ENCODE measurements around the gene ST8SIA1. TPM values are rescaled to one million over a fixed set of nuclear protein-coding genes. Genes with fewer than 3 reads are reported as not detected.

ST8SIA1 gene
- total RNA-seq, 3 donors from 2014 or later, result 2.6 to 11.1 (median 10.4) TPM

DNA sequence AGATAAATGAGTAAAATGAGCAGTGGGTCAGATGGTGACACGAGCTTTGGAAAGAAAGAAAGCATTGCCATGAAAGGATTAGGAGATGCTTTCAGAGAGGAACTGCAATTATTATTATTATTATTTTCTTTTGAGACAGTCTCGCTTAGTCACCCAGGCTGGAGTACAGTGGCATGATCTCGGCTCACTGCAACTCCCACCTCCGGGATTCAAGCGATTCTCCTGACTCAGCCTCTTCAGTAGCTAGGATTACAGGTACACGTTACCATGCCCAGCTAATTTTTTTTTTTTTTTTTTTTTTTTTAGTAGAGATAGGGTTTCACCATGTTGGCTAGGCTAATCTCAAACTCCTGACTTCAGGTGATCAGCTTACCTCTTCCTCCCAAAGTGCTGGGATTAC lies 77.4 kb downstream of the ST8SIA1 start:
- Histone ChIP-seq H3K4me1 (no peaks in the 10 kb centered on the region), H3K27me3 (no peaks in the 10 kb centered on the region), H3K27ac (no peak overlapping the region), H3K36me3 (no peaks in the 10 kb centered on the region), H3K4me3 (no peak overlapping the region), H3K9me3 (no peaks in the 10 kb centered on the region)
- no peak for DNase-seq (ENCODE audit: low spot score in 2 of 2)
- TF ChIP-seq POLR2A (IDR thresholded peaks at IDR 0.05) (no peak), POLR2AphosphoS5 (IDR thresholded peaks at IDR 0.05) (no peak)
- TF ChIP-seq, protein P1, sequence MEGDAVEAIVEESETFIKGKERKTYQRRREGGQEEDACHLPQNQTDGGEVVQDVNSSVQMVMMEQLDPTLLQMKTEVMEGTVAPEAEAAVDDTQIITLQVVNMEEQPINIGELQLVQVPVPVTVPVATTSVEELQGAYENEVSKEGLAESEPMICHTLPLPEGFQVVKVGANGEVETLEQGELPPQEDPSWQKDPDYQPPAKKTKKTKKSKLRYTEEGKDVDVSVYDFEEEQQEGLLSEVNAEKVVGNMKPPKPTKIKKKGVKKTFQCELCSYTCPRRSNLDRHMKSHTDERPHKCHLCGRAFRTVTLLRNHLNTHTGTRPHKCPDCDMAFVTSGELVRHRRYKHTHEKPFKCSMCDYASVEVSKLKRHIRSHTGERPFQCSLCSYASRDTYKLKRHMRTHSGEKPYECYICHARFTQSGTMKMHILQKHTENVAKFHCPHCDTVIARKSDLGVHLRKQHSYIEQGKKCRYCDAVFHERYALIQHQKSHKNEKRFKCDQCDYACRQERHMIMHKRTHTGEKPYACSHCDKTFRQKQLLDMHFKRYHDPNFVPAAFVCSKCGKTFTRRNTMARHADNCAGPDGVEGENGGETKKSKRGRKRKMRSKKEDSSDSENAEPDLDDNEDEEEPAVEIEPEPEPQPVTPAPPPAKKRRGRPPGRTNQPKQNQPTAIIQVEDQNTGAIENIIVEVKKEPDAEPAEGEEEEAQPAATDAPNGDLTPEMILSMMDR (IDR thresholded peaks at IDR 0.05), result no peak
- intact Hi-C loops (cut with DNase I; ENCODE audit: low total_unique reads), result no loop called here

DNA sequence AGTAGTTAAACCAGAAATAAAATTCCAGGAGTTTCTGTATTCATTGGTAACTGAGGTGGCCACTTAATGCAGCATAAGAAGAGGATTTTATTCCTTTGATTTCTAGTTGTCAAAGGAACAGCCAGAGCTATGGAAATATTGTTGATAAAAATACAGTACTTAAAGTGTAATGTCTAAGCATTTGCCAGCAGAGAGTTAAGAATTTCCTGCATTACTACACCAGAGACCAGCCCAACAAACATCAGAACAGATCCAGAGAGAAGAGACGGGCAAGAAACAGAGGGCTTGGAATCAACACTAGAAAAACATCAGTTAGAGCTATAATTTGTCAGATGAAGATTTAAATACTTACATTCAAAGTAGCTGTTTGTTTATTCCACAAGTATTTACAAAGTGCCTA lies 77.9 kb downstream of the ST8SIA1 start:
- peak overlapping the region; percentile 69 to 78 for H3K27ac ChIP-seq
- intact Hi-C loops (cut with DNase I; ENCODE audit: low total_unique reads), result no loop called here
- no peak for DNase-seq (ENCODE audit: low spot score in 2 of 2)
- H3K36me3 ChIP-seq, result no peaks in the 10 kb centered on the region
- no peak for TF ChIP-seq POLR2AphosphoS5 (IDR thresholded peaks at IDR 0.05)
- TF ChIP-seq POLR2A (IDR thresholded peaks at IDR 0.05), result no peak
- no peak overlapping the region for H3K4me3 ChIP-seq
- H3K9me3 ChIP-seq, result no peaks in the 10 kb centered on the region
- H3K4me1 ChIP-seq, result no peaks in the 10 kb centered on the region
- H3K27me3 ChIP-seq, result no peaks in the 10 kb centered on the region

DNA sequence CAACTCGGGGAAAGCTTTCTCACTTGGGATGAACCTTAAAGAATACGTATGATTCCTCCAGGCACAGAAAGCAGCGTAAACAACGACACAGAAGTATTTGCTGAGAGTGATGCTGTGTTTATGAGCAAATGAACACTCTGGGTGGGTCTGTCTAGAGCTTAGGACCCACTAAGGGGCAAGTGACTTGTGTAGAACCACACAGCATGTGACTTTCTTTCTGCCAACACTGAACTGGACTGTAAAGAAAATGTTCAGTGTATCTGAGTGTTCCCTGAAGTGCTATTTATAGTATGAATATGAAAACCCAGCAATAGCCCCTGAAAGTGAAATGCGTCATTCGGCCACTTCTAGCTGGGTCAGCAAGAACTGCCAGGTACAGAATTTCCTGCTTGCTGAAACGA lies 78.5 kb downstream of the ST8SIA1 start:
- intact Hi-C loops (cut with DNase I; ENCODE audit: low total_unique reads), result no loop called here

DNA sequence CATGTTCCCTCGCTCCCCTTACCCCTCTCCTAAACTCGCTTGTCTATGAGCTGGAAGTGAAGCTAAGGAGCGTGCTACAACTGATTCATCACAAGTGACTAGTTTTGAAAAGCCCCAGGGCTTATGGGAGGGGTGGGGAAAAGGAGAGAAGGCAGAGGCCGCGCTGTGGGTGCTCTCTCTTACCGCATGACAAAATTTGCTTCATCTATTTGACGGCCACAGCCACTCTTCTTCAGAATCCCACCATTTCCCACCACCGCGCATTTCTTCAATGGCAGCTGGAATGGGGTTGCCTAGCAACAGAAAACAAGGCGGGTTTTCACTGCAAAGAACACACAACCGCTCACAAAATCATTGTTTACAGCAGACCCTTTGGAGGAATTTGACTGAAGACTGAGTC lies 79.4 kb downstream of the ST8SIA1 start:
- no peaks in the 10 kb centered on the region for H3K9me3 ChIP-seq
- no peak for DNase-seq (ENCODE audit: low spot score in 2 of 2)
- no peaks in the 10 kb centered on the region for H3K4me1 ChIP-seq
- no peaks in the 10 kb centered on the region for H3K27me3 ChIP-seq
- intact Hi-C loops (cut with DNase I; ENCODE audit: low total_unique reads), result no loop called here
- no peak for TF ChIP-seq POLR2AphosphoS5 (IDR thresholded peaks at IDR 0.05)
- TF ChIP-seq POLR2A (IDR thresholded peaks at IDR 0.05), result no peak
- TF ChIP-seq, protein P1 (IDR thresholded peaks at IDR 0.05), result no peak
- H3K27ac ChIP-seq, result no peak overlapping the region
- H3K4me3 ChIP-seq, result no peak overlapping the region
- H3K36me3 ChIP-seq, result no peaks in the 10 kb centered on the region

More for the DNA sequence above, 78.5 kb downstream of the ST8SIA1 start:
- TF ChIP-seq POLR2AphosphoS5 (IDR thresholded peaks at IDR 0.05) (no peak), POLR2A (IDR thresholded peaks at IDR 0.05) (no peak)
- TF ChIP-seq, protein P1 (IDR thresholded peaks at IDR 0.05), result no peak
- H3K9me3 ChIP-seq, result no peaks in the 10 kb centered on the region
- H3K27ac ChIP-seq, result peak overlapping the region; percentile 69 to 78
- no peak overlapping the region for H3K4me3 ChIP-seq
- no peaks in the 10 kb centered on the region for H3K4me1 ChIP-seq
- no peaks in the 10 kb centered on the region for H3K27me3 ChIP-seq
- no peak for DNase-seq (ENCODE audit: low spot score in 2 of 2)
- H3K36me3 ChIP-seq, result no peaks in the 10 kb centered on the region

DNA sequence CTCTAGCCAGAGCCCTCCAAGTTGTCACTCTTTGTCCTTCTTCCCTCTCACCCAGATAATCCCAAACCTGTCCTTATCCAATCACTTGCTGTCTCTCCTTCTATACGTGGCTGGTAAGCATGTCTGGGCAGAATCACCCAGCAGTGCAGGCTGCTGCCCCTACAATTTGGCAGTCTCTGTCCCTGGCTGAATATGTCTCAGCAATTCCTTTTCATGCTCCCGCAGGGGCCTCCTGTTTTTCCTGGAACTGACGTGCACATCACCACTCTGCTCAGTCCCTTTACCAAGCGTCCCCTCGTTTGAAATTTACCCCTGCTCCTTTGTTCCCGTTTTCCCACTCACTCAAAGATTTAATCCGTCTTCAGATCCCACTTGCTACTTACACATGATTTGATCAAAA lies 80.0 kb downstream of the ST8SIA1 start:
- DNase-seq (ENCODE audit: low spot score in 2 of 2), result no peak
- TF ChIP-seq POLR2A (IDR thresholded peaks at IDR 0.05) (no peak), POLR2AphosphoS5 (IDR thresholded peaks at IDR 0.05) (no peak)
- TF ChIP-seq, protein P1 (IDR thresholded peaks at IDR 0.05), result no peak
- Histone ChIP-seq H3K4me1 (no peaks in the 10 kb centered on the region), H3K4me3 (no peak overlapping the region), H3K27ac (no peak overlapping the region), H3K27me3 (no peaks in the 10 kb centered on the region), H3K36me3 (no peaks in the 10 kb centered on the region), H3K9me3 (no peaks in the 10 kb centered on the region)
- intact Hi-C loops (cut with DNase I; ENCODE audit: low total_unique reads), result no loop called here

DNA sequence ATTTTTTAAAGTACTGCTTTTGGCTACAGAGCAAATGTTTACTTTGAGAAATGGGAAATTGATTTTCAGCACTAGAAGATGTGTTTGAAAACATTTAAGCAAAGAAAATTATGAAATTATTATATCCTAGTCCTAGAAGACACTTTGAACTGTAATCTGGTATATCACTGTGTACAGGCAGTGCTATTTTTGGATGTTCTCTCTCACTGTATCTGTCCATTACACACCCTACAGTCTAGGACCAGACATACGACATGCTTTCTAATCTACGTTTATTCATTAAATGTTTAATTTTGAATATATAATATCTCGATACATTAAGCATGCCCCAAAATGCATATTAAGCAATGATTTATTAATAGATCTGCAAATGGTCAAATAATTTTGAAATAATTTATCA lies 82.5 kb downstream of the ST8SIA1 start:
- Histone ChIP-seq H3K4me3 (no peak overlapping the region), H3K27ac (no peak overlapping the region), H3K27me3 (no peaks in the 10 kb centered on the region), H3K36me3 (no peaks in the 10 kb centered on the region), H3K9me3 (no peaks in the 10 kb centered on the region), H3K4me1 (no peaks in the 10 kb centered on the region)
- no peak for DNase-seq (ENCODE audit: low spot score in 2 of 2)
- TF ChIP-seq, protein P1 (IDR thresholded peaks at IDR 0.05), result no peak
- TF ChIP-seq POLR2A (IDR thresholded peaks at IDR 0.05) (no peak), POLR2AphosphoS5 (IDR thresholded peaks at IDR 0.05) (no peak)
- intact Hi-C loops (cut with DNase I; ENCODE audit: low total_unique reads), result no loop called here

All from breast epithelium (tissue), 4 donors.